Prostate gland (tissue), 2 donors: ENCODE results near the gene MMP14. TPM values are rescaled to one million over a fixed set of nuclear protein-coding genes. Genes with fewer than 3 reads are reported as not detected.

Experiments used
- DNase-seq: peaks from one replicate; pipeline ENCODE4 v3.0.0-alpha.2; 2019; ENCODE audit warnings: low spot score
- H3K27ac ChIP-seq, 2 donors: fragments of 200-600 bp; sonication (generic); 2 replicates each; pipeline ENCODE4 v1.5.1; 2017 to 2019
- H3K27me3 ChIP-seq: fragments of 200-600 bp; sonication (generic); replicated peaks from 2 replicates; pipeline ENCODE4 v1.5.1; 2019; ENCODE audit not compliant: insufficient read depth
- H3K36me3 ChIP-seq, 2 donors: fragments of 200-600 bp; sonication (generic); 1 replicate in 1 of 2; 2 replicates in 1 of 2; pipeline versions ENCODE4 v1.5.1 to v1.8.1; 2017 to 2019
- H3K4me1 ChIP-seq: fragments of 200-600 bp; sonication (generic); replicated peaks from 2 replicates; pipeline ENCODE4 v1.5.1; 2019
- H3K4me3 ChIP-seq, 2 donors: fragments of 200-600 bp; sonication (generic); 2 replicates each; pipeline ENCODE4 v1.5.1; 2017 to 2019
- H3K9me3 ChIP-seq: fragments of 200-600 bp; sonication (generic); 2 replicates; pipeline ENCODE4 v1.5.1; 2017
- POLR2A ChIP-seq: fragments of 450-650 bp; IDR thresholded peaks from one replicate; pipeline ENCODE4 v1.6.1; 2016; ENCODE audit warnings: antibody characterized with exemption, mild to moderate bottlenecking
- POLR2AphosphoS5 ChIP-seq: sonication (generic); formaldehyde crosslinking; IDR thresholded peaks from one replicate; pipeline ENCODE4 v1.6.1; 2017; ENCODE audit warnings: antibody characterized with exemption
- WGBS: methylation state at CpG from one replicate; pipeline ENCODE4 v1.1.5; 2018; 5-methylcytosine and 5-hydroxymethylcytosine counted together
- intact Hi-C: fragments of 100-400 bp; cut with DNase I; formaldehyde crosslinking; loops from one replicate; pipeline ENCODE4 v1.14.2; 2022
- total RNA-seq, 2 donors: library from RNA; depleted of rRNA; stranded (reverse); fragments of >200 nt; gene quantifications; one replicate each; pipeline ENCODE4 v1.1.0, GENCODE V29; 2016
- TF ChIP-seq, protein P1 (sequence below), 4 experiments: fragments of 200-600 bp in 2 of 4; fragments of 450-650 bp in 2 of 4; sonication (generic) in 2 of 4; IDR thresholded peaks; 1 replicate in 3 of 4; 2 replicates in 1 of 4; pipeline ENCODE4 v1.5.1; 2016 to 2019; ENCODE audit warnings: antibody characterized with exemption in 4 of 4, mild to moderate bottlenecking in 2 of 4, moderate library complexity in 2 of 4

Gene MMP14
- total RNA-seq, 2 donors from 2014 or later: 64.9 to 90.4 TPM

DNA sequence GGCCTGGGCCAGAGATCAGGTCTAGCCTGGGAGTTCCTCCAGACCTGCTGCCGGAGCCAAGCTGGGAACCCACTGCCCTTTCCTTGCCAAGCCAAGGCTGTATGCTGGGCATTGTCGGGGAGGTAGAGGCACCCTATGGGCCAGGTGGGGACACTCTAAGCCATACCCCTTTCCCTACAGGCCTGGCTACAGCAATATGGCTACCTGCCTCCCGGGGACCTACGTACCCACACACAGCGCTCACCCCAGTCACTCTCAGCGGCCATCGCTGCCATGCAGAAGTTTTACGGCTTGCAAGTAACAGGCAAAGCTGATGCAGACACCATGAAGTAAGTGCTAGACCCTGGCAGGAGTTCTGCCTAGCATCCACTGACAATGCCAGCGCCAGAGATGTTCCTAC lies 4.9 kb downstream of the MMP14 start:
- WGBS: 93% methylated on average over 7 of the region's 9 CpGs
- no peaks in the 10 kb centered on the region for H3K4me1 ChIP-seq
- no peaks in the 10 kb centered on the region for H3K9me3 ChIP-seq
- H3K27me3 ChIP-seq: no peaks in the 10 kb centered on the region
- intact Hi-C loops: loop anchor here (10.0 kb wide), 1 partner anchor 457 kb away; no protein-coding TSS in a partner anchor
- no peak overlapping the region for H3K27ac ChIP-seq
- H3K36me3 ChIP-seq: peaks cover 16 to 30% of the 10 kb centered on the region in 2 donors
- no peak for DNase-seq
- TF ChIP-seq POLR2AphosphoS5 (no peak), POLR2A (no peak)
- TF ChIP-seq, protein P1, sequence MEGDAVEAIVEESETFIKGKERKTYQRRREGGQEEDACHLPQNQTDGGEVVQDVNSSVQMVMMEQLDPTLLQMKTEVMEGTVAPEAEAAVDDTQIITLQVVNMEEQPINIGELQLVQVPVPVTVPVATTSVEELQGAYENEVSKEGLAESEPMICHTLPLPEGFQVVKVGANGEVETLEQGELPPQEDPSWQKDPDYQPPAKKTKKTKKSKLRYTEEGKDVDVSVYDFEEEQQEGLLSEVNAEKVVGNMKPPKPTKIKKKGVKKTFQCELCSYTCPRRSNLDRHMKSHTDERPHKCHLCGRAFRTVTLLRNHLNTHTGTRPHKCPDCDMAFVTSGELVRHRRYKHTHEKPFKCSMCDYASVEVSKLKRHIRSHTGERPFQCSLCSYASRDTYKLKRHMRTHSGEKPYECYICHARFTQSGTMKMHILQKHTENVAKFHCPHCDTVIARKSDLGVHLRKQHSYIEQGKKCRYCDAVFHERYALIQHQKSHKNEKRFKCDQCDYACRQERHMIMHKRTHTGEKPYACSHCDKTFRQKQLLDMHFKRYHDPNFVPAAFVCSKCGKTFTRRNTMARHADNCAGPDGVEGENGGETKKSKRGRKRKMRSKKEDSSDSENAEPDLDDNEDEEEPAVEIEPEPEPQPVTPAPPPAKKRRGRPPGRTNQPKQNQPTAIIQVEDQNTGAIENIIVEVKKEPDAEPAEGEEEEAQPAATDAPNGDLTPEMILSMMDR (IDR thresholded peaks at IDR 0.05): no peak
- H3K4me3 ChIP-seq: no peak overlapping the region

DNA sequence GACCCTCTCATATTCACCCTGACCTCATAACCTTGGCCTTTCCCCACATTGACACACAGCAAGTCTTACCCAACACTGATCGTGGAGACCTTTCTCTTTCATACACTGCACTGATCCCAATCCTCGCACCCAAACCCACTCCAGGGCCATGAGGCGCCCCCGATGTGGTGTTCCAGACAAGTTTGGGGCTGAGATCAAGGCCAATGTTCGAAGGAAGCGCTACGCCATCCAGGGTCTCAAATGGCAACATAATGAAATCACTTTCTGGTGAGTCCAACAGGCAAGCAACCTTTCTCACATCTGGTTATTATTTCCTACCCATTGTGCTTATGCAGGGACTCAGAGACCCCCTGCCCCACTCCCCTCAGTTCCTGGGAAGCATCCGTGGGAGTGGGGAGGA lies 5.4 kb downstream of the MMP14 start:
- no peak for TF ChIP-seq POLR2AphosphoS5
- TF ChIP-seq, protein P1 (IDR thresholded peaks at IDR 0.05): no peak
- no peak for TF ChIP-seq POLR2A
- H3K4me1 ChIP-seq: no peaks in the 10 kb centered on the region
- no peak overlapping the region for H3K4me3 ChIP-seq
- no peak overlapping the region for H3K27ac ChIP-seq
- intact Hi-C loops: loop anchor here (10.0 kb wide), 1 partner anchor 457 kb away; no protein-coding TSS in a partner anchor
- no peak for DNase-seq
- H3K9me3 ChIP-seq: no peaks in the 10 kb centered on the region
- no peaks in the 10 kb centered on the region for H3K27me3 ChIP-seq
- peaks cover 16 to 31% of the 10 kb centered on the region in 2 donors for H3K36me3 ChIP-seq
- 92% methylated on average over 8 of the region's 8 CpGs for WGBS

DNA sequence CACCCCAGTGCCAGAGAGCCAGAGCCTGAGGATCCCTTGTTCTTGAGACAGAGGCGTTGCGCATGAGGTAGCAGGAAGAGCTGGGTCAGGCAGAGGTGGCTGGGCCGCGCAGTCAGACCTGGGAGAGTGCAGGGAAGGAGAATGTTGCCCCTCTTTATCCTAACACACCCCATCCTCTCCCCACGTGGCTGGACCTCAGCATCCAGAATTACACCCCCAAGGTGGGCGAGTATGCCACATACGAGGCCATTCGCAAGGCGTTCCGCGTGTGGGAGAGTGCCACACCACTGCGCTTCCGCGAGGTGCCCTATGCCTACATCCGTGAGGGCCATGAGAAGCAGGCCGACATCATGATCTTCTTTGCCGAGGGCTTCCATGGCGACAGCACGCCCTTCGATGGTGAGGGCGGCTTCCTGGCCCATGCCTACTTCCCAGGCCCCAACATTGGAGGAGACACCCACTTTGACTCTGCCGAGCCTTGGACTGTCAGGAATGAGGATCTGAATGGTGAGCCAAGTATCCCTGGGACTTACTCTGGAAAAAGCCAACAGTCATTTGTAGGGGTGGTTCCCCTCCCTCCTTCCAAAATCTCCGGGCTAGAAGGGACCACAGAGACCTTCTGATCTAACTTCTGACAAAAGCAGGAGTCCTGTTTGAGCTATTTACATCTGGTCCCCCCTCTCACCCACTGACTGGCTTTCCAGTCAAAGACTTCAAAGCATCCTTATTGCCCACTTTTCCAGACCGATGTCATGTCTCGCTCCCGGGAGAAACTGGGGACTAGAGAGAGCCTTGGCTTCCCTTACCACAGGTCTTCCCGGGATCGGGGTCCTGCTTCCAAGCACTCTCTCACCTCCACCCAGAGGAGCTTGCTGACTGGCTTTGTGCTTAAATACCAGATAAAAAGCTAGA lies 6.1 kb downstream of the MMP14 start:
- Histone ChIP-seq H3K9me3 (no peaks in the 10 kb centered on the region), H3K4me3 (no peak overlapping the region), H3K27me3 (no peaks in the 10 kb centered on the region), H3K36me3 (peaks cover 16 to 31% of the 10 kb centered on the region in 2 donors), H3K27ac (no peak overlapping the region), H3K4me1 (peaks cover 4% of the 10 kb centered on the region)
- intact Hi-C loops: loop anchor here (10.0 kb wide), 1 partner anchor 458 kb away; no protein-coding TSS in a partner anchor
- TF ChIP-seq, protein P1 (IDR thresholded peaks at IDR 0.05): no peak
- TF ChIP-seq POLR2A: no peak
- no peak for TF ChIP-seq POLR2AphosphoS5
- WGBS: 89% methylated on average over 28 of the region's 28 CpGs
- DNase-seq: no peak

DNA sequence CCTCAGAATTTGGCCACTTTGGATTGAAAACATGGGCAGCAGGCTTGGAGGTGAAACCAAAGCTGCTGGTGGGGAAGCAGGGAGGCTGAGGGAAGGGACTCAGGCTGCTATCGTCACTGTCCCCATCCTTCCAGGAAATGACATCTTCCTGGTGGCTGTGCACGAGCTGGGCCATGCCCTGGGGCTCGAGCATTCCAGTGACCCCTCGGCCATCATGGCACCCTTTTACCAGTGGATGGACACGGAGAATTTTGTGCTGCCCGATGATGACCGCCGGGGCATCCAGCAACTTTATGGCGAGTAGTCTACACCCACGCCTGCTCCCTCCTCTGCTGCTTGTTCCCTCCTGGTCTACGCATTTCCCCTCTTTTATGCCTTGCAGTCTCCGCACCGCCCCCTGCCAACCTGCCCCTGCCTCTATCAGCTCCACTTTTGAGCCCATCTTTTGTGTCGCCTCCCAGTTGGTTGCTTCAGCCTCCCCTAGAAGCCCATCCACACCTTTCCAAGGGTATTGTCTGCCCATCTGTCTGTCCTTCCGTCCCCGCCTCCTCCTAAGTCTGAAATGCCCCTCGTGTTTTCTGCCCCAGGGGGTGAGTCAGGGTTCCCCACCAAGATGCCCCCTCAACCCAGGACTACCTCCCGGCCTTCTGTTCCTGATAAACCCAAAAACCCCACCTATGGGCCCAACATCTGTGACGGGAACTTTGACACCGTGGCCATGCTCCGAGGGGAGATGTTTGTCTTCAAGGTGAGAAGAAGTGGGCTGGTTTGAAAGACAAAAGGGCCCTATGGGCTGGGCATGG lies 6.9 kb downstream of the MMP14 start:
- Histone ChIP-seq H3K27ac (no peak overlapping the region), H3K4me1 (peaks cover 6% of the 10 kb centered on the region)
- 86% methylated on average over 21 of the region's 21 CpGs for WGBS

More for the DNA sequence above, 6.9 kb downstream of the MMP14 start:
- Histone ChIP-seq H3K27me3 (no peaks in the 10 kb centered on the region), H3K36me3 (peaks cover 16 to 31% of the 10 kb centered on the region in 2 donors), H3K9me3 (no peaks in the 10 kb centered on the region), H3K4me3 (no peak overlapping the region)
- DNase-seq: no peak
- intact Hi-C loops: loop anchor here (10.0 kb wide), 1 partner anchor 459 kb away; no protein-coding TSS in a partner anchor
- TF ChIP-seq, protein P1 (IDR thresholded peaks at IDR 0.05): no peak
- TF ChIP-seq POLR2AphosphoS5 (no peak), POLR2A (no peak)
